SJCRH30 (cell line): ENCODE results near the gene FARP2. TPM values are rescaled to one million over a fixed set of nuclear protein-coding genes. Genes with fewer than 3 reads are reported as not detected.
"Not testable (repeated sequence)": the region's sequence is repeated elsewhere in the genome, so short reads cannot be mapped to it uniquely, and the experiment has no call there.

ENCODE experiments used
- DNase-seq, 2 experiments: peaks; one replicate each; pipeline ENCODE4 v3.0.0-alpha.2; 2015 to 2020
- H3K27ac ChIP-seq: fragments of 250-450 bp; sonication (Bioruptor Pico); 2 replicates; pipeline ENCODE4 v1.5.1; 2020; ENCODE audit warnings: mild to moderate bottlenecking, moderate library complexity
- H3K27me3 ChIP-seq: fragments of 250-450 bp; sonication (Bioruptor Pico); 2 replicates; pipeline ENCODE4 v1.5.1; 2020; ENCODE audit warnings: mild to moderate bottlenecking, moderate library complexity
- H3K36me3 ChIP-seq: fragments of 250-450 bp; sonication (Bioruptor Pico); 2 replicates; pipeline ENCODE4 v1.5.1; 2020; ENCODE audit warnings: mild to moderate bottlenecking, moderate library complexity
- H3K4me1 ChIP-seq: fragments of 250-450 bp; sonication (Bioruptor Pico); 2 replicates; pipeline ENCODE4 v1.5.1; 2020; ENCODE audit warnings: mild to moderate bottlenecking, moderate library complexity
- H3K4me3 ChIP-seq: fragments of 250-450 bp; sonication (Bioruptor Pico); 2 replicates; pipeline ENCODE4 v1.5.1; 2020; ENCODE audit warnings: mild to moderate bottlenecking, moderate library complexity
- H3K9me3 ChIP-seq: fragments of 250-450 bp; sonication (Bioruptor Pico); replicated peaks from 2 replicates; pipeline ENCODE4 v1.5.1; 2020; ENCODE audit warnings: mild to moderate bottlenecking, moderate library complexity
- total RNA-seq: library from RNA; depleted of rRNA; stranded (reverse); fragments of >200 nt; shearing (Covaris generic); gene quantifications from 2 replicates; pipeline ENCODE4 v1.2.3, GENCODE V29; 2014

FARP2 gene
- total RNA-seq, 1 experiment from 2014 or later, result 68.6 TPM

GRCh38 chr2:241498115-241499070, 142.3 kb downstream of the FARP2 start:
- no peak for DNase-seq
- Histone ChIP-seq H3K27ac (no peak overlapping the region), H3K9me3 (no peaks in the 10 kb centered on the region), H3K4me3 (no peak overlapping the region), H3K27me3 (no peaks in the 10 kb centered on the region), H3K36me3 (peaks cover 77% of the 10 kb centered on the region), H3K4me1 (no peaks in the 10 kb centered on the region)

- no peaks in the 10 kb centered on the region for H3K9me3 ChIP-seq
- DNase-seq, result no peak
- H3K36me3 ChIP-seq, result peaks cover 71% of the 10 kb centered on the region
- H3K27me3 ChIP-seq, result no peaks in the 10 kb centered on the region
- no peaks in the 10 kb centered on the region for H3K4me1 ChIP-seq
- no peak overlapping the region for H3K27ac ChIP-seq
- no peak overlapping the region for H3K4me3 ChIP-seq
Measured at GRCh38 chr2:241499146-241499965, 143.3 kb downstream of the FARP2 start.

GRCh38 chr2:241500016-241500415, 143.9 kb downstream of the FARP2 start:
- no peaks in the 10 kb centered on the region for H3K9me3 ChIP-seq
- H3K27me3 ChIP-seq, result no peaks in the 10 kb centered on the region
- H3K36me3 ChIP-seq, result peaks cover 67% of the 10 kb centered on the region
- no peak for DNase-seq
- H3K4me3 ChIP-seq, result no peak overlapping the region
- no peaks in the 10 kb centered on the region for H3K4me1 ChIP-seq
- no peak overlapping the region for H3K27ac ChIP-seq

- H3K36me3 ChIP-seq, result peaks cover 62% of the 10 kb centered on the region
- no peak overlapping the region for H3K4me3 ChIP-seq
- peaks cover 4% of the 10 kb centered on the region for H3K4me1 ChIP-seq
- H3K27me3 ChIP-seq, result no peaks in the 10 kb centered on the region
- no peak overlapping the region for H3K27ac ChIP-seq
- no peak for DNase-seq
- H3K9me3 ChIP-seq, result no peaks in the 10 kb centered on the region
Measured at GRCh38 chr2:241500431-241500975, 144.4 kb downstream of the FARP2 start.

- H3K36me3 ChIP-seq, result peaks cover 57% of the 10 kb centered on the region
- no peaks in the 10 kb centered on the region for H3K9me3 ChIP-seq
- H3K4me3 ChIP-seq, result no peak overlapping the region
- no peak for DNase-seq
- H3K27me3 ChIP-seq, result no peaks in the 10 kb centered on the region
- H3K27ac ChIP-seq, result no peak overlapping the region
- peaks cover 11% of the 10 kb centered on the region for H3K4me1 ChIP-seq
Measured at GRCh38 chr2:241501099-241501541, 145.0 kb downstream of the FARP2 start.

- Histone ChIP-seq H3K27ac (no peak overlapping the region), H3K27me3 (no peaks in the 10 kb centered on the region), H3K36me3 (peaks cover 53% of the 10 kb centered on the region), H3K4me1 (peaks cover 15% of the 10 kb centered on the region), H3K9me3 (no peaks in the 10 kb centered on the region), H3K4me3 (no peak overlapping the region)
- DNase-seq, result no peak
Measured at GRCh38 chr2:241501551-241501950, 145.5 kb downstream of the FARP2 start.

- H3K9me3 ChIP-seq, result no peaks in the 10 kb centered on the region
- H3K4me1 ChIP-seq, result peaks cover 22% of the 10 kb centered on the region
- H3K27ac ChIP-seq, result no peak overlapping the region
- H3K36me3 ChIP-seq, result peaks cover 46% of the 10 kb centered on the region
- DNase-seq, result no peak
- H3K4me3 ChIP-seq, result no peak overlapping the region
- no peaks in the 10 kb centered on the region for H3K27me3 ChIP-seq
Measured at GRCh38 chr2:241502281-241502680, 146.2 kb downstream of the FARP2 start.

- Histone ChIP-seq H3K9me3 (no peaks in the 10 kb centered on the region), H3K4me1 (peaks cover 22% of the 10 kb centered on the region), H3K27me3 (no peaks in the 10 kb centered on the region), H3K27ac (no peak overlapping the region), H3K4me3 (no peak overlapping the region), H3K36me3 (peaks cover 36% of the 10 kb centered on the region)
- DNase-seq, result no peak
Measured at GRCh38 chr2:241503776-241504392, 147.8 kb downstream of the FARP2 start.

GRCh38 chr2:241505086-241505780, 149.1 kb downstream of the FARP2 start:
- peaks cover 22% of the 10 kb centered on the region for H3K4me1 ChIP-seq
- H3K27ac ChIP-seq, result peak overlapping the region; percentile 54

GRCh38 chr2:241505781-241506201, 149.7 kb downstream of the FARP2 start:
- Histone ChIP-seq H3K27me3 (no peaks in the 10 kb centered on the region), H3K36me3 (peaks cover 18% of the 10 kb centered on the region), H3K27ac (peak overlapping the region; percentile 54), H3K4me1 (peaks cover 22% of the 10 kb centered on the region), H3K4me3 (no peak overlapping the region), H3K9me3 (no peaks in the 10 kb centered on the region)
- DNase-seq, result peak; percentile 90 to 94

More at GRCh38 chr2:241505086-241505780, 149.1 kb downstream of the FARP2 start:
- Histone ChIP-seq H3K27me3 (no peaks in the 10 kb centered on the region), H3K9me3 (no peaks in the 10 kb centered on the region), H3K36me3 (peaks cover 24% of the 10 kb centered on the region), H3K4me3 (no peak overlapping the region)
- DNase-seq, result no peak

- not testable (repeated sequence) for H3K27me3 ChIP-seq, H3K4me3 ChIP-seq, H3K9me3 ChIP-seq, DNase-seq
- Histone ChIP-seq H3K4me1 (peaks cover 22% of the 10 kb centered on the region), H3K27ac (peak overlapping the region; percentile 54), H3K36me3 (peaks cover 13% of the 10 kb centered on the region)
Measured at GRCh38 chr2:241506317-241506716, 150.2 kb downstream of the FARP2 start.

GRCh38 chr2:241506793-241507429, 150.8 kb downstream of the FARP2 start:
- Histone ChIP-seq H3K36me3 (peaks cover 7% of the 10 kb centered on the region), H3K27ac (no peak overlapping the region; the same call in 1 of the 2 replicates), H3K9me3 (no peaks in the 10 kb centered on the region), H3K27me3 (no peaks in the 10 kb centered on the region), H3K4me1 (peaks cover 22% of the 10 kb centered on the region), H3K4me3 (peak overlapping the region; percentile 69)
- DNase-seq, result peak in 1 of 2 experiments; percentile 32

- DNase-seq, result peak; percentile 73 to 74
- Histone ChIP-seq H3K36me3 (peaks cover 4% of the 10 kb centered on the region; the same call in 1 of the 2 replicates), H3K27ac (peak overlapping the region; percentile 31), H3K9me3 (no peaks in the 10 kb centered on the region), H3K4me3 (peak overlapping the region; percentile 69), H3K27me3 (no peaks in the 10 kb centered on the region), H3K4me1 (peaks cover 22% of the 10 kb centered on the region)
Measured at GRCh38 chr2:241507430-241508239, 151.6 kb downstream of the FARP2 start.
